Activated CD8-positive, alpha-beta memory T cell treated with anti-CD3 and anti-CD28 coated beads for 4 hours (primary cell): ENCODE data around the gene CHST15.

Experiments used
- DNase-seq, 2 donors: peaks; one replicate each; pipeline ENCODE4 v3.0.0-alpha.2; 2020; ENCODE audit warnings: low read depth in 2 of 2

CHST15 gene

GRCh38 chr10:124029559-124029958, 63.8 kb downstream of the CHST15 start:
- DNase-seq: no peak

DNA sequence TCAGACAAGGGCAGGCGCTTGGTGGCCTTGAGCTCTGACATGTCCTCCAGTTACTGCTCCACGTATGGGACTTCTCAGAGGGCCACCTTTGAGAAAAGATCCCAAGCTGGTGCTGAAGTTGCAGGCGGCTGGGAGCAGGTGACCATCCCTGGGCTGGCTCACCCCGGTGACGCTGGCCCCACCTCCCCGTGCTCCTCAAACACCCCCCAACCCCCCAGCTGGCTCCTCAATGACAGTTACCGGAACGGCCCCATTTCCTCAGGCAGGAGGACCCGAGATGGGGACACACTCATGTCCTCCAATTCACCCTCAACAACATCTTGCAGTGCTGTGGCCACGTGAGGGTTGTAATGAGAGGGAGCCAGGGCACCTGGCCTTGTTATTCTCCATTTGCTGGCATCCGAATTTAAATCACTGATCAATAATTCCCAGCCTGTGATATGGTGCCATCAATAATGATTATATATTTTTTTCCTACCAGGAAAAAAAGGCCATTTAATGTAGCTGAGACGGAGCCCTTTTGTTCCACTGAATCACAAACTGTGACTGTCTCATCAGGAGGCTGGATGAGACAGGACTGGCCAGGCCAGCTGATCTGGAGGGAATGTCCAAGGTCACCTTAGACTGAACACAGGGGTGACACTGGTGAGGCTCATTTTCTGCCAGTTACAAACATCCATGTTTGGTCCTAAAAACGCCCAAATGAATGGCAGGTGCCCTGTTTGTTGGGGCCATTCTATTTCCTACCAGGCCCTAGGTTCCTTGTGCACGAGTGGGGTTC, 64.5 kb downstream of the CHST15 start:
- no peak for DNase-seq

GRCh38 chr10:124027651-124028050, 65.7 kb downstream of the CHST15 start:
- no peak for DNase-seq

DNA sequence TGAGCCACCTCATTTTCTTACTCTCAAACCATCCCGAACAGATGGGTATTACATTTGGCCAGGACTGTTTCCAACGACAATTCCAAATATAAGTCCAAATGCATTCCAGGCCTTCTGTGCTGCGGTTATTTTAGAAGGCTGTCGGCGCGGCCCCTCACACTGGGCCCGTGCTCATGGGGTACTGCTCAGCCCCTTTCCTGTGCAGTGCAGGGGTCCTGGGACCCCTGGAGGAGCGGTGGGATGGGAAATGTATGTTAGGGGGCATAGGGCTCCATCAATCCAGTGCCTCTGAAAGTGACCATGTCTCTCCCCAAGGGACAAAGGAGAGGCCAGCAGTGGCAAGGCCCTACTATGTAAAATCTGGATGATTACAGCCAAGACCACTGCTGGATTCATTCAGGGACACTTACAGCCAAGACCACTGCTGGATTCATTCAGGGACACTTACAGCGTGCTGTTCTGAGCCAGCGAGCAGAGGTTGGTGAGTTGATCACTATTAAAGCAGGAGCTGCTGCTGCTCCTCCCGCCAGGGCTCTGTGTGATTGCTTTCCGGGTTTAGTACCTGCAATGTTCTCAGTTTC, 66.3 kb downstream of the CHST15 start:
- DNase-seq: no peak

DNA sequence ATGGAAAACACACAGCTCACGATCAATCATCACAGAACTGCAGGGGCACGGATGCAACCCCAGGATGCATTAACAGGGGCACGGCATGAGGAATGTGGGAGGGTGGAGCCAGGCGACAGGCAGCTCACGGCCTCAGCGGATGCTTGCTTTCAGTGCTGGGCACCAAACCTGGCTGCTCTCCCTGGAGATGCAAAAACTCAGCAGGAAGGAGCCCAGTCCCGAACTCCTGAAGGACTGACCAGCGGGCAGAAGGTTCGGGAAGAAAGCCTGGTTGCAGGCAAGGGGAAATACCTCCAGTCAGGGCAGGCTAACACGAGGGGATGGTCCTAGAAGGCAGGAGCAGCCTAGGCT, 66.8 kb downstream of the CHST15 start:
- DNase-seq: no peak

DNA sequence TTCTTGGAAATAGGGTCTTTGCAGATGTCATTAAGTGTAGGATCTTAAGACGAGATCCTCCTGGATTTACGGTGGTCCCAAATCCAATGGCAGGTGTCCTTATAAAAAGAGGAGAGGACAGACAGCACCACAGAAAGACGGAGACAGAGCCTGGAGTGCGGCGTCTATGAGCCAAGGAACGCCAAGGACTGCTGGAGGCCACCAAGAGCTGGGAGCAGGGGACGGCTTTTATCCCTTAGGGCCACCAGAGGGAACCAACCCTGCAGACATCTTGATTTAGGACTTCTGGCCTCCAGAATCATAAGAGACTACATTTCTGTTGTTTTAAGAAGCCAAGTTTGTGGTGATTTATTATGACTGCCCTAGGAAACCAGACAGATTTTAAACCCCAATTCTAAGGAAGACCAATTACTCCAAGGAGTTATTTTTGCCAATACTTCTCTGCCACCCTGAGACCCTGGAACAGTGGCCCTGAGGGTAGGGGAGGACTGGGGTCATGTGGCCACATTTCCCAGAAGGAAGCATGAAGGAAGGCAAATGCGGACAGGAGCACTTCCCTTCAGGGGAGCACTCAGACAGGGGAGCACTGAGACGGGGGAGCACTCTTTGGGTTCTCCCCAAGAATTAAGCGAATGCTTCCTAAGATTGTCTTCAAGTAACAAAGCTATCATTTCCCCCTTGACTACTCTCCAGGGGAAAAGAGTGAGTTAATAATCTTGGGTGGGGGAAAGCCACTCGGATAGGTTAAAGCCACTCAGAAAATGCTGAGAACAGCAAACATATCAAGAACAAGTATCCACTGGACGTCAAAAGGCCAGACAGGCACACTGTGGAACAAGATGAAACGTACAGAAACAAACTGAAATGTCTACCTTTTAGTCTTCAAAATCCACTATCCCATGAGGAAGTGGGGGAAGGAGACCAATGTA, 67.5 kb downstream of the CHST15 start:
- DNase-seq: no peak

DNA sequence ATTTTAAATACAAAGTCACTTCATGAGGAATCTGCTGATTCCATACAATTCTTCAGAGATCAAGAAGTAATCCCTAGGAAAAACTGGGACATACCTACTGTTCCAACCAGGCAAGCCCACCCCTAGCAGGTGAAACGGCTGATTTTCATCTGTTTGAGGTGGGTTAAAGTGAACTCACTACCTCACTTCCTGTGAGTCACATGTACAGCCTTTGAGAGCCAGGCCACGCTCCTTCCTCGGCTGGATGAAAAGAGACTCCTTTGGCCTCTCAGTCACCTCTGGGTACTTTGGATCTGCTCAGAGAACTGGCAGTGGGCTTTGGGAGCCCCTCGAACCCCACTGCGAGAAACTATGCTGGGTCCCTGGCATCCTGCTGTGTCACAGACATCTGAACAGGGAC, 68.2 kb downstream of the CHST15 start:
- no peak for DNase-seq

- DNase-seq: no peak
Observed at GRCh38 chr10:124022066-124022465, 71.3 kb downstream of the CHST15 start.

GRCh38 chr10:124020981-124021815, 72.2 kb downstream of the CHST15 start:
- DNase-seq: no peak

- DNase-seq: no peak
Observed at GRCh38 chr10:124019886-124020797, 73.3 kb downstream of the CHST15 start.

DNA sequence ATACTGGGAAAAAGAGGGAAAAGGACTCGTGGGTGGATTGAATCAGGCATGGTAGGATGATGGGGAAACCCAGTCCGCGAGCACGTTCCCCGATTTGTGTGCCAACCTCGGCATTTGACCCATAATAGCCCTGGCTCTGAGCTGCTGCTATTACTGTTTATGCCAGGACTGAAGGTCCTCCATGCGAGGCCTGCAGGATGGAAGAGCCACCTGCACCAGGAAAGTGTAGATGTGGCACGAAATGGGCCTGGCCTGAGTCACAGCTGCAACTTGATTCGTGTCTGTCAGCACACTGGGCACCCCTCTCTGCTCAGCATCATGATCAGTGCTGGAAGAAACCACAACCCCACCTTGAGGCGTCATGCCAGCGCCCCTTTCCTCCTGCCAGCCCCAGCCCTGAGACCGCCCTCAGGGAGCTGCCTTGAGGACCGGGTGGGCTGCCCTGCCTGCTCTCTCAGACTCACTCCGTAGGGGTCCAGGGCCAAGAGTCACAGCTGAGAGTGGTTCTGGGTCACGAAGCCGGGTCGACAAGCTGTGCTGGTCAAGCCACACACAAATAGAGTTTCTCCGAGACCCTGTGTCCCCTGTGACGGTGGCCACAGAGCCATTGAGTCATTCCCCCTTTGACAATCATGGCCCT, 74.4 kb downstream of the CHST15 start:
- DNase-seq: no peak

- no peak for DNase-seq
Observed at GRCh38 chr10:124017729-124018128, 75.7 kb downstream of the CHST15 start.

GRCh38 chr10:124016804-124017375, 76.5 kb downstream of the CHST15 start:
- no peak for DNase-seq

DNA sequence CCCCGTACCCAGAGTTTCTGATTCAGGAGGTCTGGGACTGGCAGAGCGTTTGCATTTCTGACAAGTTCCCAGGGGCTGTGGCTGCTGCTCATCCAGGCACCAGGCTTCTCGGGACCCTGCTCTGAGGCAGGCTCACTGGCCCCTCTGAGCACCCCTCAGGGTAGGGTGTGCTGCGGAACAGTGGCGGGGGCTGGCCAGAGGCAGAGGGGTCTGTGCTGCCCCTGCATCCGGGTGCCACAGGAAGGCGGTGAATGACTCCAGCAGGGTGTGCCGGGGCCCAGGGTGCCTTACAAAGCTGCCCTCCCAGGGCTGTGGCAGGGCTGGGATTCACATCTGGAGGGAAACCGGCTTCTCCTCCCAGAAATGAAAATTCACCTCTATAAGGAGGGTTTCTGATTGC, 77.4 kb downstream of the CHST15 start:
- DNase-seq: no peak

DNA sequence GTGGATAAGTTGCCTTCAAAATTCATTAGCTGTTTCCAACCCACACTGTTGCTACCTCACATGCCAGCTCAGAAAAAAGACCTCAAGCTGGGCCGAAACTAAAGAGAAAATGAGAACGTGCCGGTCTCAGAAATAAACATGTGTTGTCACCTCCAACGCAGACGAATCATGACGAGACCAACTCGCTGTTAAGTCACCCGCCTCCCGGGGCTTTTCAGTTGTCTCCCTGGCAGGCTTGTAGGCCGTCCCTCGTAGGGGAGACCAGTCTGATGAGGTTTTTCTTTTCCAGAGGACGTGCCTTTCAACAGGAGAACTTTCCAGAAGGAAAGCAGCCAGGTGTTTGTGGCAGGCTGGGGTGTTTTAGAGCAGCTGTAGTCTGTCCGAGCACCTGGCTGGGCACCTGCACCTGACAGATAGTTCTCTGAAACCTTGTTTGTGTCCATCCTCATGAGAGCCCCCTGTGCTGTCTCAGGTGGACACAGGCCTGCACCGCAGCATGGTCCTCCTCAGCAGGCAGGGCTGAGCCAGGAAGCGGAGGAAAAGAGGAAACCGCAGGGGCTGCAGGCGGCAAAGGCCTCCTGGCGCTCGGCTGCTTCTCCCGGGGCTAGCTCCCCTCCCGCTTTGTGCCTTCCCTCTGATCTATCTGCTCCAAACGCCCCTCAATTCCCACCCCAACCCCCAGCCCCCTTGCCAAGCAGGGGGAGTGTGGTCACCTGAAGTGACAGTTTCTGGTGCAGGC, 78.8 kb downstream of the CHST15 start:
- DNase-seq: no peak

DNA sequence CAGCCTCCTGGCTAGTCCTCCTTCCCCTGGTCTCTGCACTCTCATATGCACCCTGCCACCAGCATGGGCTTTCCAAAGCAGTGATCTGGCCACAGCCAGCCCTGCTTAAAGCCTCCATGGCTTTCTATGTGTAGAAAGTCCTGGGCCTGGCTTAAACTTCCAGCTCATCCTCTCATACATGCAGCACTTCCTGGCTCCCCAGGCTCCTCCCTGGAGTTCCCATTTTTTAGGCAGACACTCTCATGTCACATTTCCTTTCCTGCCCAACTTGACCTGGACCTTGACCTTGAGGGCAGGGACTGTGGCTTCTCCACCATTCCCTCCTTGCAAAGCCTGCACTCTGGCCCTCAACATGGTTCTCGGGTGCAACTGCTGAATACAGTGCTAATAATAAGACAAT, 79.5 kb downstream of the CHST15 start:
- DNase-seq: no peak

DNA sequence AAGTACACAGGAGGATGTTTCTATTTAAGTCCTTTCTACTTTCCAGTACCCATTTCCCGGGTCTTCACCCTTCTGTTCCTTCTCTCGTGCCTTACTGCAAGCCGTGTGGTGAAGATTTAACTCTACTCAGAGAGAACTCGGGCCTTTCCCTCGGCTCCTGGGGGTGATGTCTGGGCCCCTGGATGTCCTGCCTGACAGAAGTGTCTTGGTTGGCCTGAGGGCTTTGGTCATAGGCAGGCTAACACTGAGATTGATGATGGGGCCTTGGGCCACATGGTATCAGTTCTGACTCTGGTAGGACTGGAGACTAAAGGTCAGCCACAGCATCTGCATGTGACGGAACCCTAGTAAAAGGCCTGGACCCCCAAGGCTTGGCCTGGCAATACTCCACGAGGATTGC, 80.4 kb downstream of the CHST15 start:
- DNase-seq: no peak

DNA sequence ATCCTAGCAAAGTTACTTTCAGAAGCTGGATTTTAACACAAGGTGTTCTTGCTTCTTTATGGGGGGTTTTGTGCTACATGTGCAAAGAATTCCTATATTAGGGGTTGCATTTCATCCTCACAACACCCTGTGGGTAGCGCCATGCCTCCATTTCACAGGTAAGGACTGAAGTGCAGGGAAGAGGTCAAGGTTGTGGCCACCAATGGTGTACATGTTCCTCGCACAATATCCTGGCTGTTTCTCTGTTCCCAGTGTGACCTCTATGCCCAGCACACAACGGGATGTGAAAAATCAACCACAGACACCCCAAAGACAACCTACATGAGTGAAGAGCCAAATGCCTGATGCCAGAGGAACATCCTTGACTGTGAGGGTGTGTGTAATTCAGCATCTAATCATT, 80.8 kb downstream of the CHST15 start:
- no peak for DNase-seq

DNA sequence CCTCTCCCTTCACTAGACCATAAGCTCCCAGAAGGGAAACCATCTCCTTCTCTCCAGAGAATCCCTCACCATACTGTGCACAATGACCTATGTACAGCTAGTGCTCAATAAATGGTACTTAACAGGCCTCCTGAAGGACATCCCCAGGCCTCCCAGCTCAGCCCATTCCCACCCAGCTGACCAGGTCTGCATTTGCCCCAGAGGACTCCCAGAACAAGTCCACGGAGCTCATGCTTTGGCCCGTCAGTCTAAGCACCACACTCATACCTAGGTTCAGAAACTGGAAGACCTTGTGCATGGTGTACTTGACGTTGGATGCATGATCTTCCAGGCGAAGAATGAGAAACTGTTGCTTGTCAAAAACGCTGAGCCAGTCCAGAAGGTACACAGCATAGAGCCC, 81.3 kb downstream of the CHST15 start:
- no peak for DNase-seq
